Left lung (tissue), 10 donors: Measurements from ENCODE around the gene C16orf90. TPM values are rescaled to one million over a fixed set of nuclear protein-coding genes. Genes with fewer than 3 reads are reported as not detected.

Experiments used
- ATAC-seq: fragments of 200-7000 bp; cut with Tn5 transposase; one replicate; pipeline ENCODE4 v1.9.1; 2020; ENCODE audit warnings: moderate library complexity
- DNase-seq, 4 donors: peaks; one replicate each; pipeline ENCODE4 v3.0.0-alpha.2; 2013 to 2020
- H3K27ac ChIP-seq, 2 donors: fragments of 200-600 bp; sonication (generic) in 1 of 2; one replicate each; pipeline versions ENCODE4 v1.5.0 to v1.8.0; 2020 to 2021
- H3K27me3 ChIP-seq, 2 donors: fragments of 200-600 bp; sonication (generic) in 1 of 2; one replicate each; pipeline versions ENCODE4 v1.5.0 to v1.8.0; 2020 to 2021
- H3K36me3 ChIP-seq, 2 donors: fragments of 200-600 bp; sonication (generic) in 1 of 2; one replicate each; pipeline versions ENCODE4 v1.5.0 to v1.8.0; 2020 to 2021
- H3K4me1 ChIP-seq, 2 donors: fragments of 200-600 bp; one replicate each; pipeline ENCODE4 v1.8.0; 2021
- H3K4me3 ChIP-seq, 2 donors: fragments of 200-600 bp; sonication (generic) in 1 of 2; one replicate each; pipeline versions ENCODE4 v1.5.0 to v1.8.0; 2020 to 2021; ENCODE audit warnings: mild to moderate bottlenecking in 1 of 2
- H3K9me3 ChIP-seq, 2 donors: fragments of 200-600 bp; sonication (generic) in 1 of 2; one replicate each; pipeline versions ENCODE4 v1.5.0 to v1.8.0; 2020 to 2021
- intact Hi-C, 2 donors: fragments of 100-400 bp; cut with DNase I; formaldehyde crosslinking; loops; one replicate each; pipeline versions ENCODE4 v1.11.2 to v1.14.2; 2022
- polyA plus RNA-seq, 6 donors: library from polyadenylated mRNA; unstranded; fragments of 120-200 nt; gene quantifications; one replicate each; pipeline ENCODE4 v1.2.1, GENCODE V29; 2013; ENCODE audit not compliant: insufficient read length in 6 of 6
- total RNA-seq, 2 donors: library from RNA; stranded (reverse); fragmentation: NEBNext Ultra II Directional; extraction: Animal tissue kit (Norgen Biotek cat#: 25700); gene quantifications; one replicate each; pipeline ENCODE4 v1.2.1, GENCODE V29; 2021
- TF ChIP-seq, protein P1 (sequence below), 2 donors: fragments of 200-600 bp; sonication (generic) in 1 of 2; IDR thresholded peaks; one replicate each; pipeline versions ENCODE4 v1.5.0 to v1.8.0; 2021; ENCODE audit warnings: antibody characterized with exemption in 2 of 2
- donor health status: DM: no; HTN: yes; CAD: no.
- donor health status: DM: no; HTN: no; CAD: no.

The C16orf90 gene
- total and polyA plus RNA-seq, 8 donors, result 0.15 TPM; not detected in 7

DNA sequence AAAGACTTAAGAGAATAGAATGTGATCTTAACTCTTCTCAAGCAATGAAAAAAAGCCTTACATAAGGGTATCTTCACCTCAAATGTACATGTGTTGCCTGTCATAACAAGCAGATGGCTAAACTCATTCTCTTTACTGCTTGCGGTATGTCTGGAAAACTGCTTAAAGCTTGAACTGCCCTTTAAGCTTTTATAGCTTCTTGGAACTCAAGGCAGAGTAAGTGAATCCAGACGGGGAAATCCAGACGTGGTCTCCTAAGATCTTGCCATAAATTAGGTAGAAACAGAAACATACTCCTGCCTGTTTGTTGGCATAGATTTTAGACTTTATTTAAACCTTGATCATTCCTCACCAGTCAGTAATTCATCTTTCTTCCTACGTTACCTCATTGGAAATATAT is 25.1 kb upstream of the C16orf90 start:
- H3K4me1 ChIP-seq, result no peaks in the 10 kb centered on the region
- H3K27ac ChIP-seq, result no peak overlapping the region
- no peaks in the 10 kb centered on the region for H3K9me3 ChIP-seq
- TF ChIP-seq, protein P1, sequence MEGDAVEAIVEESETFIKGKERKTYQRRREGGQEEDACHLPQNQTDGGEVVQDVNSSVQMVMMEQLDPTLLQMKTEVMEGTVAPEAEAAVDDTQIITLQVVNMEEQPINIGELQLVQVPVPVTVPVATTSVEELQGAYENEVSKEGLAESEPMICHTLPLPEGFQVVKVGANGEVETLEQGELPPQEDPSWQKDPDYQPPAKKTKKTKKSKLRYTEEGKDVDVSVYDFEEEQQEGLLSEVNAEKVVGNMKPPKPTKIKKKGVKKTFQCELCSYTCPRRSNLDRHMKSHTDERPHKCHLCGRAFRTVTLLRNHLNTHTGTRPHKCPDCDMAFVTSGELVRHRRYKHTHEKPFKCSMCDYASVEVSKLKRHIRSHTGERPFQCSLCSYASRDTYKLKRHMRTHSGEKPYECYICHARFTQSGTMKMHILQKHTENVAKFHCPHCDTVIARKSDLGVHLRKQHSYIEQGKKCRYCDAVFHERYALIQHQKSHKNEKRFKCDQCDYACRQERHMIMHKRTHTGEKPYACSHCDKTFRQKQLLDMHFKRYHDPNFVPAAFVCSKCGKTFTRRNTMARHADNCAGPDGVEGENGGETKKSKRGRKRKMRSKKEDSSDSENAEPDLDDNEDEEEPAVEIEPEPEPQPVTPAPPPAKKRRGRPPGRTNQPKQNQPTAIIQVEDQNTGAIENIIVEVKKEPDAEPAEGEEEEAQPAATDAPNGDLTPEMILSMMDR (IDR thresholded peaks at IDR 0.05), result no peak
- H3K36me3 ChIP-seq, result peaks cover 0 to 81% of the 10 kb centered on the region in 2 donors
- no peak overlapping the region for H3K4me3 ChIP-seq
- intact Hi-C loops, result no loop called here
- DNase-seq (no peak), ATAC-seq (no peak)
- H3K27me3 ChIP-seq, result no peaks in the 10 kb centered on the region

DNA sequence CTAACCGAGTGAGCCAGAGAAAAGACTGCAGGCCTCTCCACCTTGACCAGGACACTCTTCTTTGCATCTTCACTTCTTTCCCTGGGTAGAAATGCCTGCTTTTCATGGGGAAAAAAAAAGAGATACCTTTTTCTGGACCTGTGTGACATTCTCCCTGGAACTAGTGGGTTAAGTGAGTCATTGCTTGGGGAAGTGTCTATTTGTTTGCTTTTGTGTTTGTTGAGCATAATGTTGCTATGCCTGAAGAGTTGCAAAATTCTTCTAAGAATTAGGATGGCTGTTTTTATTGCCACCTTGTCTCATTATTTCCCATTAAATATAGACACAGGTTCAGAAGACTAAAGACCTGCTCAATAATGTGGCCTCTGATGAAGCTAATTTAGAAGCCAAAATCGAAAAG is 24.3 kb upstream of the C16orf90 start:
- Histone ChIP-seq H3K27ac (no peak overlapping the region), H3K9me3 (no peaks in the 10 kb centered on the region), H3K4me3 (no peak overlapping the region), H3K36me3 (peaks cover 0 to 78% of the 10 kb centered on the region in 2 donors), H3K4me1 (no peaks in the 10 kb centered on the region), H3K27me3 (no peaks in the 10 kb centered on the region)
- TF ChIP-seq, protein P1 (IDR thresholded peaks at IDR 0.05), result no peak
- intact Hi-C loops, result no loop called here
- ATAC-seq (no peak), DNase-seq (no peak)

DNA sequence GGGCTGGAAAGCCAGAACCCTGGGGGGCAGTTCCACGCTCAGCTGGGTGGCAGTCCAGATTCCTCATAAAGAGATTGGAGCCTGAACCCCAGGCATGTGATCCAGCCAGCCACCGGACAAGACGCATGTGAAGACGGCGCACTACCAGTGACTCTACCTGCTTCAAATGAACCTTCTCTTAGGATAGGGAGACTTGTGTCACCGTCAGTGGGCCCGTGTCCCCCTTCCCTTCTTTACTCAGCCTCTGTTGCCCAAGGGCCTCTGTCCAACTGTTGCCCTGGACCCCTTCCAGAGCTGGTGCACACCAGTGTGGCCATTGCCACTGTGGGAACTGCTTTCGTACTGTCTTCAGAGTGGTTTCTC is 23.7 kb upstream of the C16orf90 start:
- intact Hi-C loops, result no loop called here
- no peak overlapping the region for H3K4me3 ChIP-seq
- H3K27ac ChIP-seq, result no peak overlapping the region
- H3K27me3 ChIP-seq, result no peaks in the 10 kb centered on the region
- H3K4me1 ChIP-seq, result no peaks in the 10 kb centered on the region
- DNase-seq (no peak), ATAC-seq (no peak)
- H3K9me3 ChIP-seq, result no peaks in the 10 kb centered on the region
- TF ChIP-seq, protein P1 (IDR thresholded peaks at IDR 0.05), result no peak
- H3K36me3 ChIP-seq, result peaks cover 0 to 72% of the 10 kb centered on the region in 2 donors

DNA sequence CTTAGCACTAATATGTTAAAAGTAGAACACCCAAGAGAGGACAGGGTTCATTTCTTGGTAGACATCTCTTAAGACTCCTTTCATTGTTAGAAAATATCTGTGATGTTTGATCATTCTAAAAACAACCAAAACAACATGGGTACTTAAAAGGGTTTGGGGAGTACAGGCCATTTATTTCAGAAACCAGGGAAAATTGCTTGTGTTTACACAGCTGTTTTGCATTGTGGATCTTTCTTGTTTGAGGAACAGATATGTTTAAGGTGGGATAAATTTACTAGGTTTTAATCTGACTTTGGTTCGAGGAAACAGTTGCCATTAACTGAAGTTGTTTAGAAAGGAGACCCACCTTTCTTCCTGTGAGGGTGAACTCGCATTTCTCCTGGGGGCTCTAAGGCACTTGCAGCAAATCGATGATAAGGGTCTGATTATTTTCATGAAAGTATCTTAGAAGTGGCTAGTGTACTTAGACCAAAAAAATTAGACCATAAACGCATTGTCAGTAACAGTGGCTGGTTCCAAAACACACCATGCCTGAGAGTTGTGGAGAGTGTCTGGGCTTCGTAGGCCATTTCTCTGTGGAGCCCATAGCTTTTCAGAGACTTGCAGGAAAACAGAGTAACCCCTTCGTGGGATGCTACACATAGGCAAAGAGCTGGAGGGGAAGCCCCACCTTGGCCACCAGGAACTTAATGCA is 23.1 kb upstream of the C16orf90 start:
- intact Hi-C loops, result no loop called here
- Histone ChIP-seq H3K27me3 (no peaks in the 10 kb centered on the region), H3K9me3 (no peaks in the 10 kb centered on the region), H3K36me3 (peaks cover 0 to 72% of the 10 kb centered on the region in 2 donors), H3K4me3 (no peak overlapping the region), H3K4me1 (no peaks in the 10 kb centered on the region), H3K27ac (no peak overlapping the region)
- no peak for ATAC-seq
- DNase-seq, result no peak
- TF ChIP-seq, protein P1 (IDR thresholded peaks at IDR 0.05), result no peak

DNA sequence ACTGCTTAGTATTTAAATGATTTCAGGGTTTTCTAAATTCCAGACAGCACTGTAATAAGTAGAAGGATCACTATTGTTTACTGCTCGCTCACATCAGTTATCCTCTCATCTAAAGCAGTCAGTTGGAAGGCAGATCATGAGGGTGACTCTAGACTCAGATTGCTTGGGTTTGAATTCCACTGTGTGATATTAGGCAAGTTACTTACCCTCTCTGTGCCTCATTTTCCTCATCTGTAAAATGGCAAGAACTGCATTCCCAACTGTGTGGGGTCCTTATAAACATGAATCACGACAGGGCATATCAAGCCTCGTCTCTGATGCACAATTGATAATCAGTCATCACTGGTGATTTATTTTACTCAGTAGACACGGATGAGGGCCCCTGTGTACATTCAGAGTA is 20.6 kb upstream of the C16orf90 start:
- intact Hi-C loops, result no loop called here
- H3K36me3 ChIP-seq, result peaks cover 0 to 74% of the 10 kb centered on the region in 2 donors
- H3K9me3 ChIP-seq, result no peaks in the 10 kb centered on the region
- no peaks in the 10 kb centered on the region for H3K4me1 ChIP-seq
- H3K4me3 ChIP-seq, result no peak overlapping the region
- ATAC-seq, result no peak
- TF ChIP-seq, protein P1 (IDR thresholded peaks at IDR 0.05), result no peak
- no peak for DNase-seq
- H3K27me3 ChIP-seq, result no peaks in the 10 kb centered on the region
- H3K27ac ChIP-seq, result no peak overlapping the region
